NCI-H1105 treated with DMSO at 0.1 percent for 48 hours (cell line): Measurements from ENCODE around the gene AP4M1.
A peak's percentile ranks its signal among the peaks of the same experiment; 100 is the strongest.
"Not testable (repeated sequence)": the region's sequence is repeated elsewhere in the genome, so short reads cannot be mapped to it uniquely, and the experiment has no call there.

Experiments
- DNase-seq: peaks from one replicate; lab custom pipeline; 2025; lab: John Stamatoyannopoulos, UW

The AP4M1 gene

GRCh38 chr7:100130608-100131453 lies 29.4 kb downstream of the AP4M1 start:
- DNase-seq: peak; percentile 36

GRCh38 chr7:100132126-100132525 lies 30.7 kb downstream of the AP4M1 start:
- no peak for DNase-seq

DNA sequence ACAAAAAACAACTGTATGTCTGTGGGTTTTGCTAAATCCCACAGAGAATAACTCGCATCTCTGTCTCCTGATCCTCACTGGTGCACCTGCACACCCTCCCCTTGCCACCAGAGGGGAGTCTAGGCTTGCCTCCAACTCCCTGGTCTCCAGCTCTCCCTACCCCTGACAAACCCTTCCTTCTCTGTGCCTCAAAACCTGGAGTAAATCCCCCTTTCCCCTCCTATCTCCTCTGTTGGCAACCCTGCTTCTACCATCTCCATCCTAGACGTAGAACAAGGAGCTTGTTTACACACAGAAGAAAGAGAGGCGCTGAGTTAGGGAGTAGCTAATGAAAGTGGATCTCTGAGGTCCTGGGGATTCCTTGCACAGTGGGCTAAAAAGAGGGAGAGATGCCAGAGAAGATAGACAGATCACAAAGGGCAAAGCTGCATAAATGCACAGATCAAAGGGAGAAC lies 31.3 kb downstream of the AP4M1 start:
- DNase-seq: peak; percentile 42

GRCh38 chr7:100137851-100138760 lies 36.7 kb downstream of the AP4M1 start:
- no peak for DNase-seq

- DNase-seq: no peak
Observed at GRCh38 chr7:100141555-100141949, 40.1 kb downstream of the AP4M1 start.

DNA sequence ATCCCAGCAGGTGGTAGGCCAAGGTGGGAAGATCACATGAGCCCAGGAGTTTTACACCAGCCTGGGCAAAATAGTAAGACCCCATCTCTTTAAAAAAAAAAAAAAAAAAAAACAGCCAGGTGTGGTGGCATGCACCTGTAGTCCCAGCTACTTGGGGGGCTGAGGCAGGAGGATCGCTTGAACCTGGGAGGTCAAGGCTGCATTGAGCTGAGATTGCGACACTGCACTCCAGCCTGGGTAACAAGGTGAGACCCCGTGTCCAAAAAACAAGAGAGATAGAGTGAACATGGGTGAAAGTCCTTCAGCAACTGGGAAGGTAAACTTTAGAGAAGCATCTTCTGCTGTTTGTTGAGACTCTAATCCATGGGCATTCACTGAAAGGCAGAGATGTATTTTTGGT lies 41.0 kb downstream of the AP4M1 start:
- no peak for DNase-seq

DNA sequence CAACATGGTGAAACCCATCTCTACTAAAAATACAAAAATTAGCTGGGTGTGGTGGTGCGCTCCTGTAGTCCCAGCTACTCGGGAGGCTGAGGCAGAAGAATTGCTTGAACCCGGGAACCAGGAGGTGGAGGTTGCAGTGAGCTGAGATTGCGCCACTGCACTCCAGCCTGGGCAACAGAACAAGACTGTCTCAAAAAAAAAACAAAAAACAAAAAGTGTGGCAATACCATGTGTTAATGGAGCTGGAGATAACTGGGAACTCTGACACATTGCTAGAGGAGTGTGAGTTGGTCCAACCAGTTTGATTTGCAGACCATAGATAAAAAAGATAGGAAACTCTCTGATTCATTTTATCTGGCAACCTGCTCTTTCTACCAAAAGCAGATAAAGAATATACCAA lies 44.9 kb downstream of the AP4M1 start:
- DNase-seq: not testable (repeated sequence)

DNA sequence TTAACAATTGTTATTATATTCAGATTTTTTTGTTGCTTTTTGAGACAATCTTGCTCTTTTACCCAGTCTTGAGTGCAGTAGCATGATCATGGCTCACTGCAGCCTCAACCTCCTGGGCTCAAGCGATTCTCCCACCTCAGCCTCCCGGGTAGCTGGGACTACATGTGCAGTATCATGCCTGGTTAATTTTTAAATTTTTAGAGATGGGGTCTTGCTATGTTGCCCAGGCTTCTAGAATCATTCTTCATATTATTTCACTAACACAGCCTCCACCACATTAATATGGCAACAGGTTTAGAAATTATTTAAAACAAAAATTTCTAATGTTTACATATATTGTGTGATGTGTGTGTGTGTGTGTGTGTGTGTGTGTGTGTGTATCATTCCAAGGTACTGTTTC lies 45.8 kb downstream of the AP4M1 start:
- DNase-seq: no peak

- no peak for DNase-seq
Observed at GRCh38 chr7:100148225-100148558, 46.7 kb downstream of the AP4M1 start.

DNA sequence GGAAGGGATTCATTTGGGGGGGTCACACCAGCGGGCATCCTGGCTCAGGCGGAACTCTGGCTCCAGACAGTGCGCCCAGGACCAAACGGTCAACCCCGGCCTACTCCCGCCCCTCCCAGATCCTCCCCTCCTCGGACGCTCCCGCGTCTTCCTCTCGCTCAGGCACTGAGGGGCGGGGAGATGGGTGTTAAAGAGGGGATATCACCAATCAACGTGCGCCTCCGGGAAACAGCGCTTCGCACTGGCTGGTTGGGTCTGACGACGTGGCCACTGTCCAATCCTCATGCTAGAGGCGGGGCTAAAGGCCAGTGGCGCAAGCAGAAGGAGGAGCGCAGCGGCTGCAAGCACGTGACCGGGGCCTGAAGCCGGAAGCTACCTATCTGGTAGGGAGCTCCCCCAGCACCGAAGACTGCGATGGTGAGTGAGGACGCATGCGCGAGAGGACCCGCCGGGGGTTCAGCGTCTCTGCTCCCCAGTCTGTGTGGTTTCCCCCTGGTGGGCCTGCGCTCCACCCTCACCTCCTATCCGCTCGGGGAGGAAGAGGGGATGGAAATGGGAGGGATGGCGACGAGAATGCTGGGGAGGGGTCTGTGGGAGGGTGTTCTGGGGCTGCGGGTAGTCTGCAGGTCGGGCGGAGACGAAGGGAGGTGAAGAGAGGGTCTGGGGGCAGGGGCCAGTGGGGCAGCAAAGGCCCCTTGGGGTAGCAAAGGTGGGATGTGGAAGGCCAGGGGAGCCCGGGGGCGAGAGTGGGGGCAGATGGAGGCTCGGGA lies 47.3 kb downstream of the AP4M1 start, which contains the start of gene LAMTOR4:
Gene LAMTOR4, plus strand, starts transcription at position 360 of the 770 bp plus-strand sequence. Its CDS starts 55 bp downstream, at position 415.
- peak; percentile 99 for DNase-seq

DNA sequence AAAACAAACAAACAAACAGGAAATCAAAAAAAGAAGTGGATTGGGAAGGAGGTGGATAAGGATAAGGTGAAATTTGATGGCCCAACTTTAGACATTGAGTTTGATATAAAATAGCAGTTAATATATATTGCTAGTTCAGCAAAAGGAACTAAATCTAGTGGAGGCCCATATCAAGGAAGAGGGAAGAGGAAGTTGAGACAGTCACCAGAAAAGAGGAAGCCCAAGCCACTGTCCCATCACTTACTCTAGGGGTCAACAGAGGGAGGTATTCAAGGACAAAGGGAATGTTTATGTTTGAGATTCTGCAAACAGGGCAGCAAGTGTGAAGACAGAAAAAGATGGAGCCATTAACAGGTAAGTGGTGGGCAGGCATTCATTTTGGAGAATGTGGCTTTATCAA lies 51.0 kb downstream of the AP4M1 start:
- DNase-seq: no peak

GRCh38 chr7:100152937-100153666 lies 51.7 kb downstream of the AP4M1 start:
- no peak for DNase-seq

DNA sequence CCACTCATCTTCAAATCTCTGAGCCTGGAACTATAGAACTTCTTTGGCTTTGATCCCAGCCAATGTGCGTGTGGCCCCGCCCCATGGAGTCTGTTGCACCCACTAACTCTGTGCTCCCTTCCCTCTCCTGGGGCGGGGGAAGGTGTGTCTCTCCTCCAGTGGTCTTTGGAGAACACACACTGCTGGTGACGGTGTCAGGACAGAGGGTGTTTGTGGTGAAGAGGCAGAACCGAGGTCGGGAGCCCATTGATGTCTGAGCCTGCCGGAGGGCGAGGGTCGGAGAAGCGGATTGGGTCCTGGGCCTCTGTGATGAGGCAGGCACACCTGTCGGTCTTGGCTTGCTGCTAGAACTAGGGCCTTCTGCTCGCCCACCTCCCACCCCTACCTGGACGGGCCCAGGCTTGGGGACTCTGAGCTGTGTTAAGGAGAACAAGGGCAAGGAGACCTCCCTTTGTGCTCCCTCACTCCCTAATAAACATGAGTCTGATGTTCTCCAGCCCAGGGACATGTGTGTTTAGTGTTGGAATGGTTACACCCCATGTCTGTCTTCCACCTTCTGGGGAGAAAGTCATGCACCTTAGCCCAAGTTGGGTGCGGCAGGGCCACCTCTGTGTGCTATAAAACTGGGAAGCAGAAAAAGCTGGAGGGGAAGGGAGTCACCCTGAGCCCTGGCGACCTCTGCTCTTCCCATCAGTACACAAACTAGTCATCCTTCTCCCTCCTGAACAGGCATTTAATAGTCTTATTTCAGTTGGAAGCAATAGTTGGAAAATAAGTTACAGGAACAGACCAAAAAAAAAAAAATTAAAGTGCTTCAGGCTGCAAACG lies 52.5 kb downstream of the AP4M1 start:
- no peak for DNase-seq

DNA sequence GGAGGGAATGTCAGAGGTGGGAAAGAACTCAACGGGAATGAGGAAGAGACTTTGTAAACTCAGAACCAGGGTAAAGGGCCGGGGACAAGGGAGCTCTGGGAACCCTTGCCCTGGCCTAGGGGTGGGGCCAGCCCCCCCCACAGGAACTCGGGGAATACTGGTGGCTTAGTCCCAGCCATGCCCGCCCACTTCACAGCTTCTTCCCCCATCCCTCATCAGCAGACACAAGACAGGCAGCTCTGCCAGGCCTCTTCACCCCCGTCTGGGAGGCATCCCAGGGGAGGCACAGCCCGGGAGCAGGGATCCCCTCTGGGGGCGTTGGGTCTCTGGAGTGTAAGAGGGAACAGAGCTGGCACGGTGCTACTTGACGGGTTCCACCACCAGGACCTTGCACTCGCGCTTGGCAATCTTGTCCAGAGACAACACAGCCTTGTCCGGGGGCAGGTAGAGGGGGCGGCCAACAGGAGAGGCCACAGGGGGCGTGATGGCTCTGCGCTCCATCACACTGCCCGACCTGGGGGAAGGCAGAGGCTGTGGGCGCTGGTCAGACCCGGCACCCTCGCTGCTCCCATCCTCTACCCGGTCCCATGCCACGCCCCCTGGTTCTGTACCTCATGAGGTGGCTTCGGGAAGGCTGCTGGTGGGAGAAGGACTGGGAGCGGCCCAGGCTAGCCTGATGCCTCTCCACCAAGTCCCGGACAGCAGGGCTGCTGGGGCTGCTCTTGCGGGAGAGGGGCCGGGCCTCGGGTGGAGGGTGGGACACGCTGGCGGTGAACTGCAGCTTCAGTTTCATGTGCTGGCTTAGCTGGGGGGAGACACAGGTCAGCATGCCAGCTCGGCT lies 53.4 kb downstream of the AP4M1 start:
- DNase-seq: no peak

- no peak for DNase-seq
Observed at GRCh38 chr7:100155553-100156317, 54.3 kb downstream of the AP4M1 start.

DNA sequence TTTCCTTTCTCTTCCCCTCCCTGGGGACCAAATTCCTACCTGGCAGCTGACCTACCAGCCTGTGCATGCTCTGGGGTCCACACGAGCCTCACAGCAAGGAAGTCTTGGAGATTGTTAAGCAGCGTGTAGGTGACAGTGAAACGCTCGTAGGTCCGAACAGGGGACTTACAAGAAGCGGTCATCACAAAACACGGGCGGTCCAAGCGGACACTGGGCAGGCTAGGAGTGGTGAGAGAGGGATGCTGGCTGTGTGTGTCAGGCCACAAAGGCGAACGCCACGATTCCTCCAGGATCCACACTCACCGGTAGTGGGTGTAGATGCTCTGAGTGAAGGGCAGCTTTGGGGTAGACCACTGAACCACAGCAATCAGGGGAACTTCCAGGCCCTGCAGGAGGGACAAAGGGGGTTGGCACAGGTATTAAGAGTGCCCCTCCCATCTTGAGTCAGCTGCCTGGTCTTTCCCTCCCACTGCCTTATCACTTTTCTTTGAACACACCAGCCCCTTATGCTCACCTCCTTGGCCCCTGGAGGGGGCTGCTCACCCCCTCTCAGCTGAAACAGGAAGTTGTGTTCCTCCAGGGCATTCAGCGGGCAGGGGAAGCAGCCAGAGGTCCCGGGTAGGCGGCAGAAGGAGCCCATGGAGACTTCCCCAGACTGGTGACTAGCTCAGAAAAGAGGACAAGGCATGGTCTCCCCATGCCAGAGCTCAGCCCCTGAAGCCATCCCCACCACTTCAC lies 55.1 kb downstream of the AP4M1 start:
- no peak for DNase-seq

DNA sequence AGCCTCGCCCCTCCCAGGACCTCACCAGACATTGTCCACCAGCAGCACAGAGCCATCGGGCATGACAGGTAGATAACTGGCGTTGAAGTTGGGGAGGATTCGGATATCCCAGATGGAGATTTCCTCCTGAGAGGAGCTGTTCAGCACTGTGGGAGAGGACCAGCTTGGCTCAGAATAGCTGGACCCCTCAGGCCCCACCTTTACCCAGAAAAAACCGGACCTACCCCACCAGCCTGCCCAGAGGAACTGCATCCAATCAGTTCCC lies 55.6 kb downstream of the AP4M1 start:
- DNase-seq: no peak
